Ascending aorta (tissue), 2 donors: ENCODE data around the gene LRRC36. TPM values are rescaled to one million over a fixed set of nuclear protein-coding genes. Genes with fewer than 3 reads are reported as not detected.
A peak's percentile ranks its signal among the peaks of the same experiment; 100 is the strongest.

ENCODE experiments used
- DNase-seq, 2 donors: peaks; one replicate each; pipeline ENCODE4 v3.0.0-alpha.2; 2019; ENCODE audit warnings: low spot score in 2 of 2
- H3K27ac ChIP-seq, 2 donors: fragments of 200-600 bp; sonication (generic); one replicate each; pipeline ENCODE4 v1.5.1; 2016 to 2017; ENCODE audit warnings: mild to moderate bottlenecking in 1 of 2
- H3K27me3 ChIP-seq: fragments of 200-600 bp; sonication (generic); one replicate; pipeline ENCODE4 v1.5.1; 2017
- H3K36me3 ChIP-seq, 2 donors: fragments of 200-600 bp; sonication (generic); one replicate each; pipeline ENCODE4 v1.5.1; 2016
- H3K4me1 ChIP-seq, 2 donors: fragments of 200-600 bp; sonication (generic); one replicate each; pipeline ENCODE4 v1.5.1; 2016 to 2017; ENCODE audit warnings: mild to moderate bottlenecking in 1 of 2
- H3K4me3 ChIP-seq, 2 donors: fragments of 200-600 bp; sonication (generic); one replicate each; pipeline ENCODE4 v1.5.1; 2016 to 2017; ENCODE audit warnings: mild to moderate bottlenecking in 1 of 2
- H3K9me3 ChIP-seq, 2 donors: fragments of 200-600 bp; sonication (generic); one replicate each; pipeline ENCODE4 v1.5.1; 2016
- intact Hi-C: fragments of 100-400 bp; cut with DNase I; formaldehyde crosslinking; loops from one replicate; pipeline ENCODE4 v1.15.1; 2023
- total RNA-seq: library from RNA; depleted of rRNA; stranded (reverse); fragments of >200 nt; gene quantifications from one replicate; pipeline ENCODE4 v1.1.0, GENCODE V29; 2016
- TF ChIP-seq, protein P1 (sequence below), 3 experiments: fragments of 200-600 bp in 2 of 3; fragments of 450-650 bp in 1 of 3; sonication (generic) in 2 of 3; IDR thresholded peaks; one replicate each; pipeline ENCODE4 v1.5.1; 2016 to 2019; ENCODE audit warnings: antibody characterized with exemption in 3 of 3, mild to moderate bottlenecking in 1 of 3, moderate library complexity in 1 of 3

LRRC36 gene
- total RNA-seq, 1 donor from 2014 or later, result not detected

DNA sequence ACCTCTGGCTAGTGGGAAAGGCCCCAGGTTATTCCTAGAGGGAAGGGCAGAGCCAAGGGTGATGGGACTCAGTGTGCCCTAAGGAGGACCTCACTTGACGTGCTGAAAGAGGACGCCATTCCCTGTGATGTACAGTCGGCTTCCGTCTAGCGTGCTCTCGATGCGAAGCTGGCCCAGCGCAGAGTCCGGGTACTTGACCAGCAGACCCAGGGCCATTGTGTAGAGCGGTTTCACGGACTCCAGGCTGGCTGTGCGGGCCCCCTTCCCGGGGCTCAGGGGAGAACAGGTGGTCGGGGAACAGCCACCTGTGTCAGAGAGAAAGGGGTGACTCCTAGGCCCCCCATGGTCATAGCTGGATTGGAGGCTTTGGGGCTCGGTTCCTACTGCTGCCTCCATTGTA, 27.3 kb upstream of the LRRC36 start:
- intact Hi-C loops, result no loop called here
- no peaks in the 10 kb centered on the region for H3K36me3 ChIP-seq
- TF ChIP-seq, protein P1, sequence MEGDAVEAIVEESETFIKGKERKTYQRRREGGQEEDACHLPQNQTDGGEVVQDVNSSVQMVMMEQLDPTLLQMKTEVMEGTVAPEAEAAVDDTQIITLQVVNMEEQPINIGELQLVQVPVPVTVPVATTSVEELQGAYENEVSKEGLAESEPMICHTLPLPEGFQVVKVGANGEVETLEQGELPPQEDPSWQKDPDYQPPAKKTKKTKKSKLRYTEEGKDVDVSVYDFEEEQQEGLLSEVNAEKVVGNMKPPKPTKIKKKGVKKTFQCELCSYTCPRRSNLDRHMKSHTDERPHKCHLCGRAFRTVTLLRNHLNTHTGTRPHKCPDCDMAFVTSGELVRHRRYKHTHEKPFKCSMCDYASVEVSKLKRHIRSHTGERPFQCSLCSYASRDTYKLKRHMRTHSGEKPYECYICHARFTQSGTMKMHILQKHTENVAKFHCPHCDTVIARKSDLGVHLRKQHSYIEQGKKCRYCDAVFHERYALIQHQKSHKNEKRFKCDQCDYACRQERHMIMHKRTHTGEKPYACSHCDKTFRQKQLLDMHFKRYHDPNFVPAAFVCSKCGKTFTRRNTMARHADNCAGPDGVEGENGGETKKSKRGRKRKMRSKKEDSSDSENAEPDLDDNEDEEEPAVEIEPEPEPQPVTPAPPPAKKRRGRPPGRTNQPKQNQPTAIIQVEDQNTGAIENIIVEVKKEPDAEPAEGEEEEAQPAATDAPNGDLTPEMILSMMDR (IDR thresholded peaks at IDR 0.05), result no peak
- peaks cover 0 to 4% of the 10 kb centered on the region in 2 donors for H3K4me1 ChIP-seq
- no peak overlapping the region for H3K27ac ChIP-seq
- no peaks in the 10 kb centered on the region for H3K9me3 ChIP-seq
- no peaks in the 10 kb centered on the region for H3K27me3 ChIP-seq
- H3K4me3 ChIP-seq, result no peak overlapping the region
- no peak for DNase-seq

DNA sequence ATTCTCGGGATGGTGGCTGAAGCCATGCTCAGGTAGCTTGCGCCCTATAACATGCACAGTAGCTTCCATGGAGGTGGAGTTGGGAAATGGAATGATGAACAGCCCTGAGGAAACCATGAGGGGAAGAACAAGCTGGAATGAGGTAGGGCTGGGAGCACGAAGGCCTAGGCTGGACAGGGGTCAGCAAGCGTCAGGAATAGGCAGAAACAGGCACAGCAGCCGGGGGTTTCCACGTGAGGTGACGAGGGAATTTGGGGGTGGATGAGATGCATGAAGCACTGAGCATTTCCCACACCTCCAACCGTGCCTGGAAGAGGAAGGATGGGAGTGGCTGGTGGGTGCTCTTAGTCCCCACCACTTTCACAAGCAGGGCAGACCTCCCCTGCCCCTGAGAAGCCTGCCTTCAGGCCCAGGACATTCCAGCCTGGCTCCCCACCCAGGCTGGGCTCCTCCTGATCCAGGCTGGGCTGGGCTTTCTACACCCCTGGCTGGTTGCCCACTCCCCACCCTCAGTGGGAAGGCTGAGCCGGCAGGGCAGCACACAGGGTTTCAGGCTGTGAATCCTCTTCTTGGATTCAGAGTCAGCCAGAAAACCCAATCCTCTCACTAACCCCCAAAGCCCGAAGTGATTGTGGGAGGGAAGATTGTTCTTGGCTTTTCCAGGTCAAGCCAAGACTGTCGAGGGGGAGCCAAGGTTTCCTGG, 25.4 kb upstream of the LRRC36 start:
- Histone ChIP-seq H3K9me3 (no peaks in the 10 kb centered on the region), H3K27me3 (no peaks in the 10 kb centered on the region), H3K36me3 (no peaks in the 10 kb centered on the region), H3K27ac (peak overlapping the region; percentile 21 to 34), H3K4me3 (no peak overlapping the region), H3K4me1 (peaks cover 0 to 4% of the 10 kb centered on the region in 2 donors)
- TF ChIP-seq, protein P1 (IDR thresholded peaks at IDR 0.05), result no peak
- intact Hi-C loops, result no loop called here
- no peak for DNase-seq

DNA sequence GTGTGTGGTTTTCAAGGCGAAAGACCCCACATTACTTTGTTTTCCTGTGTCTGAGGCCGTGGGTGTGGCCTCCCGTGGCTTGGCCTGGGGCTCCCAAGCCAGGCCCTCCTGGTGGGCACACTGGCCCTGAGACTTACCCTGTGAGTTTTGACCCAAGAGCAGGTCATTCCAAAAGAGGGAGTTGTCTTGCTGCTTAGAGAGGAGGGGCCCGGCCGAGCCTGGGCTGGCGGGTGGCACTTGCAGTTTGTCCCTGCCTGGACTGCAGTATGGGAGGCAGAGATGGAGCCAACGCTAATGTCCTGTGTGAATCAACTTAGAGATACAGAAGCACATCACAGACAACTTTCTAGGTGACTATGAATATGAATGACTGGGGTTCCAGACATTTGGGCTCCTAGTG, 24.5 kb upstream of the LRRC36 start:
- no peaks in the 10 kb centered on the region for H3K36me3 ChIP-seq
- intact Hi-C loops, result no loop called here
- H3K4me1 ChIP-seq, result peaks cover 0 to 4% of the 10 kb centered on the region in 2 donors
- TF ChIP-seq, protein P1 (IDR thresholded peaks at IDR 0.05), result no peak
- no peak overlapping the region for H3K4me3 ChIP-seq
- H3K9me3 ChIP-seq, result no peaks in the 10 kb centered on the region
- H3K27me3 ChIP-seq, result no peaks in the 10 kb centered on the region
- DNase-seq, result no peak
- H3K27ac ChIP-seq, result peak overlapping the region in 1 of 2 donors; percentile 21

DNA sequence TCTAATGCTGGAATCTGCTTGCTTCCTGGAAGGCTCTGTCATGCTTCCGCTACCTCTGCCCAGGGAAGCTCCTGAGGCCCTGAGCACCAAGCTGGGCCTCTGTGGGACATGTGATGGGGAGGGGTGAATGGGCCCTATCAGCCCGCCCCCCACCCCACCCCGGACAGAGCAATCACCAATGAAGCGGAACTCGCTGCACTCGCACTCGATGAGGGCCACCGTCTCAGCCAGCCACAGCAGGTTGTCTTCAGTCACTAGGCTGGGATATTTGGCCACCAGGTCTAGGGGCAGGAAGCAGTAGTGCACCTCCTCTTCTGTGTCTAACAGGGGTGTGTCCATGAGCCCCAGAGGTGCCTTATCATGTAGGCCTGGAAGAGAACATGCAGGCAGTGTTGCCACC, 23.6 kb upstream of the LRRC36 start:
- no peak overlapping the region for H3K27ac ChIP-seq
- intact Hi-C loops, result no loop called here
- H3K27me3 ChIP-seq, result no peaks in the 10 kb centered on the region
- H3K36me3 ChIP-seq, result no peaks in the 10 kb centered on the region
- H3K9me3 ChIP-seq, result no peaks in the 10 kb centered on the region
- TF ChIP-seq, protein P1 (IDR thresholded peaks at IDR 0.05), result no peak
- no peak for DNase-seq
- H3K4me3 ChIP-seq, result no peak overlapping the region
- H3K4me1 ChIP-seq, result peaks cover 0 to 4% of the 10 kb centered on the region in 2 donors

DNA sequence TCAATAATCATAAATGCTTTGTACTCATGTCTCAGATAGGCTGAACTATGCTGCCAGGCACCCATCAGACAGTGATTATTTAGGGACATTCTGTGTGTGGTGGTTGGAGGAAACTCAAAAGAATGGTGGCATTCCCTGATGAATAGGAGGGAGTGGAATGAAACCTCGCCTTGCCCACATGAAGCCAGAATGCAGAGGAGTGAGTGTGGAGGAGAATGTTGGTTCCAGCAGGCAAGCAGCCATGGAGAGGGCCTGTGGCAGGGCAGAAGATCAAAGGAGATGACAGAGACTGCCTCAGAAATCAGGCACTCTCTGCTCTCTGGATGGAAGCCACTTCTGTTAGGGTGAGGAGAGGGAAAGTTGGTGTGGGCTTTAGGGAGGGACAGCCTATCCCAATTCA, 22.6 kb upstream of the LRRC36 start:
- Histone ChIP-seq H3K9me3 (no peaks in the 10 kb centered on the region), H3K4me3 (no peak overlapping the region), H3K4me1 (peaks cover 0 to 4% of the 10 kb centered on the region in 2 donors), H3K27me3 (no peaks in the 10 kb centered on the region), H3K27ac (no peak overlapping the region), H3K36me3 (no peaks in the 10 kb centered on the region)
- intact Hi-C loops, result no loop called here
- DNase-seq, result no peak
- TF ChIP-seq, protein P1 (IDR thresholded peaks at IDR 0.05), result no peak
